ENCODE measurements around the gene JUND. TPM values are rescaled to one million over a fixed set of nuclear protein-coding genes. Genes with fewer than 3 reads are reported as not detected.

Gene JUND
- total RNA-seq, 1 donor from 2014 or later = 54.0 TPM

- DNase-seq (ENCODE audit: low read depth) = no peak
- Histone ChIP-seq H3K4me3 (ENCODE audit: low read depth, low read length) (no peak overlapping the region), H3K36me3 (ENCODE audit: control insufficient read depth, insufficient read depth, low read length) (peaks cover 26% of the 10 kb centered on the region), H3K27me3 (ENCODE audit: control insufficient read depth, insufficient read depth, low read length) (no peaks in the 10 kb centered on the region)
- TF ChIP-seq, protein P1, sequence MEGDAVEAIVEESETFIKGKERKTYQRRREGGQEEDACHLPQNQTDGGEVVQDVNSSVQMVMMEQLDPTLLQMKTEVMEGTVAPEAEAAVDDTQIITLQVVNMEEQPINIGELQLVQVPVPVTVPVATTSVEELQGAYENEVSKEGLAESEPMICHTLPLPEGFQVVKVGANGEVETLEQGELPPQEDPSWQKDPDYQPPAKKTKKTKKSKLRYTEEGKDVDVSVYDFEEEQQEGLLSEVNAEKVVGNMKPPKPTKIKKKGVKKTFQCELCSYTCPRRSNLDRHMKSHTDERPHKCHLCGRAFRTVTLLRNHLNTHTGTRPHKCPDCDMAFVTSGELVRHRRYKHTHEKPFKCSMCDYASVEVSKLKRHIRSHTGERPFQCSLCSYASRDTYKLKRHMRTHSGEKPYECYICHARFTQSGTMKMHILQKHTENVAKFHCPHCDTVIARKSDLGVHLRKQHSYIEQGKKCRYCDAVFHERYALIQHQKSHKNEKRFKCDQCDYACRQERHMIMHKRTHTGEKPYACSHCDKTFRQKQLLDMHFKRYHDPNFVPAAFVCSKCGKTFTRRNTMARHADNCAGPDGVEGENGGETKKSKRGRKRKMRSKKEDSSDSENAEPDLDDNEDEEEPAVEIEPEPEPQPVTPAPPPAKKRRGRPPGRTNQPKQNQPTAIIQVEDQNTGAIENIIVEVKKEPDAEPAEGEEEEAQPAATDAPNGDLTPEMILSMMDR (IDR thresholded peaks at IDR 0.05; ENCODE audit: insufficient read depth, low read length, severe bottlenecking) = no peak
- no peak for FAIRE-seq
Measured at GRCh38 chr19:18310118-18310909, 28.9 kb upstream of the JUND start.

DNA sequence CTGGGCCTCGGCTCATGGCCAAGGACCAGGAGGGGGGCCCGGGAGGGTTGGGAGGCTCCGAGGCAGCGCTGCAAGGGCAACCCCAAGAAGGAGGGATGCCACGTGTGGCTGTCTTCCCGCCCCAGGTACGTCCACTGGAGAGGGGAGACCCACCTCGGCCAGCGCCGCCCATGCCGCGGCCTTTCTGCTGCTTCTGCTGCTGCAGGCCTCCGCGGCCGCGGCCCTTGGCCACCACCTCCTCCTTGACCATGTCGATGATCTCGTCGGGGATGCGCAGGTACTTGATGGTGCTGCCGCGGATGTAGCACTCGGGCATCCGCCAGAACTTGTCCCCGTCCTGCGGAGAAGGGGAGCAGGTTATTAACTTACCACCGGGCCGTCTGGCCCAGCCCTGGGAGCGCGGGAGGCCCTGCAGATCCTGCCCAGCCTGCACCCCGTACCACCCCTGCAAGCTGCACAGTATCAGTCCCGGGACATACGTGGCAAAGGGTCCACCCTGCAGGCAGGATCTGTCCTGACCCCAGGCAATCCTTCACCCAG is 28.2 kb upstream of the JUND start:
- Histone ChIP-seq H3K27me3 (ENCODE audit: control insufficient read depth, insufficient read depth, low read length) (no peaks in the 10 kb centered on the region), H3K36me3 (ENCODE audit: control insufficient read depth, insufficient read depth, low read length) (peaks cover 26% of the 10 kb centered on the region), H3K4me3 (ENCODE audit: low read depth, low read length) (no peak overlapping the region)
- FAIRE-seq = no peak
- TF ChIP-seq, protein P1 (IDR thresholded peaks at IDR 0.05; ENCODE audit: insufficient read depth, low read length, severe bottlenecking) = no peak
- no peak for DNase-seq (ENCODE audit: low read depth)

GRCh38 chr19:18308948-18309325 is 27.5 kb upstream of the JUND start:
- Histone ChIP-seq H3K27me3 (ENCODE audit: control insufficient read depth, insufficient read depth, low read length) (no peaks in the 10 kb centered on the region), H3K36me3 (ENCODE audit: control insufficient read depth, insufficient read depth, low read length) (peaks cover 23% of the 10 kb centered on the region), H3K4me3 (ENCODE audit: low read depth, low read length) (no peak overlapping the region)
- no peak for DNase-seq (ENCODE audit: low read depth)
- TF ChIP-seq, protein P1 (IDR thresholded peaks at IDR 0.05; ENCODE audit: insufficient read depth, low read length, severe bottlenecking) = no peak
- no peak for FAIRE-seq

- TF ChIP-seq, protein P1 (IDR thresholded peaks at IDR 0.05; ENCODE audit: insufficient read depth, low read length, severe bottlenecking) = no peak
- Histone ChIP-seq H3K36me3 (ENCODE audit: control insufficient read depth, insufficient read depth, low read length) (peaks cover 23% of the 10 kb centered on the region), H3K4me3 (ENCODE audit: low read depth, low read length) (no peak overlapping the region), H3K27me3 (ENCODE audit: control insufficient read depth, insufficient read depth, low read length) (no peaks in the 10 kb centered on the region)
- DNase-seq (ENCODE audit: low read depth) (no peak), FAIRE-seq (no peak)
Measured at GRCh38 chr19:18308051-18308947, 26.9 kb upstream of the JUND start.

GRCh38 chr19:18307271-18307681 is 25.9 kb upstream of the JUND start:
- Histone ChIP-seq H3K27me3 (ENCODE audit: control insufficient read depth, insufficient read depth, low read length) (no peaks in the 10 kb centered on the region), H3K4me3 (ENCODE audit: low read depth, low read length) (no peak overlapping the region), H3K36me3 (ENCODE audit: control insufficient read depth, insufficient read depth, low read length) (peaks cover 19% of the 10 kb centered on the region)
- TF ChIP-seq, protein P1 (IDR thresholded peaks at IDR 0.05; ENCODE audit: insufficient read depth, low read length, severe bottlenecking) = no peak
- FAIRE-seq = no peak
- no peak for DNase-seq (ENCODE audit: low read depth)
